HG02884 (cell line): ENCODE data around the gene TNFSF4.
"Not testable (repeated sequence)": the region's sequence is repeated elsewhere in the genome, so short reads cannot be mapped to it uniquely, and the experiment has no call there.

ENCODE experiments used
- ATAC-seq: cut with Tn5 transposase; IDR thresholded peaks from one replicate; pipeline ENCODE4 v1.9.1; 2021; ENCODE audit warnings: mild to moderate bottlenecking, moderate library complexity; ENCODE audit not compliant: unreplicated experiment

Gene TNFSF4

GRCh38 chr1:173206816-173207568 is at the start of gene TNFSF4:
Gene TNFSF4, minus strand, starts transcription at chr1:173207331. Its CDS starts 155 bp downstream, at chr1:173207176.
- no peak for ATAC-seq

- no peak for ATAC-seq
Measured at GRCh38 chr1:173255214-173255813, 48.2 kb upstream of the TNFSF4 start.

- no peak for ATAC-seq
Measured at GRCh38 chr1:173253046-173253445, 45.9 kb upstream of the TNFSF4 start.

GRCh38 chr1:173249349-173249748 is 42.2 kb upstream of the TNFSF4 start:
- ATAC-seq: no peak

- ATAC-seq: no peak
Measured at GRCh38 chr1:173248247-173248940, 41.3 kb upstream of the TNFSF4 start.

GRCh38 chr1:173245892-173246291 is 38.8 kb upstream of the TNFSF4 start:
- no peak for ATAC-seq

GRCh38 chr1:173243300-173243699 is 36.2 kb upstream of the TNFSF4 start:
- no peak for ATAC-seq

GRCh38 chr1:173241528-173242347 is 34.6 kb upstream of the TNFSF4 start:
- ATAC-seq: no peak

GRCh38 chr1:173240609-173241008 is 33.5 kb upstream of the TNFSF4 start:
- no peak for ATAC-seq

- ATAC-seq: no peak
Measured at GRCh38 chr1:173239058-173239457, 31.9 kb upstream of the TNFSF4 start.

- ATAC-seq: no peak
Measured at GRCh38 chr1:173234899-173235298, 27.8 kb upstream of the TNFSF4 start.

GRCh38 chr1:173234434-173234833 is 27.3 kb upstream of the TNFSF4 start:
- not testable (repeated sequence) for ATAC-seq

GRCh38 chr1:173229031-173229430 is 21.9 kb upstream of the TNFSF4 start:
- ATAC-seq: not testable (repeated sequence)

GRCh38 chr1:173224949-173225348 is 17.8 kb upstream of the TNFSF4 start:
- ATAC-seq: no peak

- no peak for ATAC-seq
Measured at GRCh38 chr1:173224280-173224892, 17.3 kb upstream of the TNFSF4 start.

GRCh38 chr1:173223031-173223380 is 15.9 kb upstream of the TNFSF4 start:
- no peak for ATAC-seq

GRCh38 chr1:173222149-173223030 is 15.3 kb upstream of the TNFSF4 start:
- ATAC-seq: no peak

GRCh38 chr1:173220157-173220556 is 13.0 kb upstream of the TNFSF4 start:
- ATAC-seq: no peak

- no peak for ATAC-seq
Measured at GRCh38 chr1:173213665-173214064, 6.5 kb upstream of the TNFSF4 start.
